ENCODE data around the gene GSTP1.

GSTP1 gene

GRCh38 chr11:67606093-67606491 lies 22.5 kb downstream of the GSTP1 start:
- H3K27ac ChIP-seq: no peak overlapping the region
- H3K27me3 ChIP-seq (replicated peaks): no peaks in the 10 kb centered on the region
- H3K36me3 ChIP-seq (replicated peaks): peaks cover 6% of the 10 kb centered on the region
- DNase-seq: no peak
- H3K4me3 ChIP-seq (ENCODE audit: low read depth, low read length): peak overlapping the region; percentile 89
- TF ChIP-seq CTCF (IDR thresholded peaks at IDR 0.05; ENCODE audit: low read depth, low read length, missing control alignments): no peak
- in situ Hi-C loops (cut with HindIII; ENCODE audit: low pct_ligation_motif_present, low sequenced_read_pairs): no loop called here

- Histone ChIP-seq H3K36me3 (replicated peaks) (peaks cover 6% of the 10 kb centered on the region), H3K27ac (peak within 1 kb of the TSS; percentile 58), H3K27me3 (replicated peaks) (no peaks in the 10 kb centered on the region), H3K4me3 (ENCODE audit: low read depth, low read length) (peak within 1 kb of the TSS; percentile 89)
- in situ Hi-C loops (cut with HindIII; ENCODE audit: low pct_ligation_motif_present, low sequenced_read_pairs): no loop called here
- DNase-seq: peak; percentile 85
- TF ChIP-seq CTCF (IDR thresholded peaks at IDR 0.05; ENCODE audit: low read depth, low read length, missing control alignments): peak; percentile 56
These were observed 23.1 kb downstream of the GSTP1 start, which contains the start of gene NDUFV1 for GRCh38 chr11:67606492-67607295. Gene NDUFV1, plus strand, starts transcription at chr11:67606936. Its CDS starts 69 bp downstream, at chr11:67607005.

GRCh38 chr11:67607507-67607906 lies 23.9 kb downstream of the GSTP1 start:
- in situ Hi-C loops (cut with HindIII; ENCODE audit: low pct_ligation_motif_present, low sequenced_read_pairs): no loop called here
- Histone ChIP-seq H3K4me3 (ENCODE audit: low read depth, low read length) (peak overlapping the region; percentile 89), H3K36me3 (replicated peaks) (peaks cover 6% of the 10 kb centered on the region), H3K27me3 (replicated peaks) (no peaks in the 10 kb centered on the region), H3K27ac (no peak overlapping the region)
- DNase-seq: no peak
- no peak for TF ChIP-seq CTCF (IDR thresholded peaks at IDR 0.05; ENCODE audit: low read depth, low read length, missing control alignments)

- no peak for TF ChIP-seq CTCF (IDR thresholded peaks at IDR 0.05; ENCODE audit: low read depth, low read length, missing control alignments)
These were observed 24.9 kb downstream of the GSTP1 start for GRCh38 chr11:67608486-67608885.

GRCh38 chr11:67609316-67609715 lies 25.7 kb downstream of the GSTP1 start:
- peaks cover 6% of the 10 kb centered on the region for H3K36me3 ChIP-seq (replicated peaks)
- DNase-seq: no peak
- TF ChIP-seq CTCF (IDR thresholded peaks at IDR 0.05; ENCODE audit: low read depth, low read length, missing control alignments): no peak
- no peak overlapping the region for H3K27ac ChIP-seq
- H3K27me3 ChIP-seq (replicated peaks): no peaks in the 10 kb centered on the region
- in situ Hi-C loops (cut with HindIII; ENCODE audit: low pct_ligation_motif_present, low sequenced_read_pairs): no loop called here
- no peak overlapping the region for H3K4me3 ChIP-seq (ENCODE audit: low read depth, low read length)

More at GRCh38 chr11:67608486-67608885, 24.9 kb downstream of the GSTP1 start:
- in situ Hi-C loops (cut with HindIII; ENCODE audit: low pct_ligation_motif_present, low sequenced_read_pairs): no loop called here
- Histone ChIP-seq H3K27ac (no peak overlapping the region), H3K4me3 (ENCODE audit: low read depth, low read length) (no peak overlapping the region), H3K36me3 (replicated peaks) (peaks cover 6% of the 10 kb centered on the region), H3K27me3 (replicated peaks) (no peaks in the 10 kb centered on the region)
- DNase-seq: no peak

All from brain microvascular endothelial cell (primary cell).